Vagina (tissue), 2 donors: Measurements from ENCODE around the gene MPLKIP.
"Not testable (repeated sequence)": the region's sequence is repeated elsewhere in the genome, so short reads cannot be mapped to it uniquely, and the experiment has no call there.

Source experiments
- CTCF ChIP-seq, 3 experiments: fragments of 450-650 bp in 2 of 3; fragments of 200-600 bp in 1 of 3; sonication (generic) in 1 of 3; IDR thresholded peaks; one replicate each; pipeline ENCODE4 v1.5.1; 2017 to 2019; ENCODE audit warnings: antibody characterized with exemption in 3 of 3, mild to moderate bottlenecking in 2 of 3, moderate library complexity in 2 of 3
- POLR2A ChIP-seq, 2 donors: fragments of 450-650 bp; IDR thresholded peaks; one replicate each; pipeline ENCODE4 v1.6.1; 2017; ENCODE audit warnings: antibody characterized with exemption in 2 of 2, mild to moderate bottlenecking in 2 of 2, moderate library complexity in 2 of 2
- POLR2AphosphoS5 ChIP-seq, 2 donors: sonication (generic); formaldehyde crosslinking; IDR thresholded peaks; one replicate each; pipeline ENCODE4 v1.9.0; 2017; ENCODE audit warnings: antibody characterized with exemption in 2 of 2, mild to moderate bottlenecking in 2 of 2, low read depth in 1 of 2; ENCODE audit not compliant: insufficient read depth in 1 of 2

GRCh38 chr7:40168266-40168665 is 33.8 kb upstream of the MPLKIP start:
- TF ChIP-seq POLR2A (IDR thresholded peaks at IDR 0.05); CTCF (IDR thresholded peaks at IDR 0.05); POLR2AphosphoS5 (IDR thresholded peaks at IDR 0.05; ENCODE audit: insufficient read depth in 1 of 2, low read depth in 1 of 2): not testable (repeated sequence)
